GM21717 (cell line): ENCODE measurements around the gene MYO16.

Source experiments
- ATAC-seq: cut with Tn5 transposase; IDR thresholded peaks from one replicate; pipeline ENCODE4 v1.9.1; 2021; ENCODE audit warnings: mild to moderate bottlenecking, moderate library complexity; ENCODE audit not compliant: unreplicated experiment

Gene MYO16

DNA sequence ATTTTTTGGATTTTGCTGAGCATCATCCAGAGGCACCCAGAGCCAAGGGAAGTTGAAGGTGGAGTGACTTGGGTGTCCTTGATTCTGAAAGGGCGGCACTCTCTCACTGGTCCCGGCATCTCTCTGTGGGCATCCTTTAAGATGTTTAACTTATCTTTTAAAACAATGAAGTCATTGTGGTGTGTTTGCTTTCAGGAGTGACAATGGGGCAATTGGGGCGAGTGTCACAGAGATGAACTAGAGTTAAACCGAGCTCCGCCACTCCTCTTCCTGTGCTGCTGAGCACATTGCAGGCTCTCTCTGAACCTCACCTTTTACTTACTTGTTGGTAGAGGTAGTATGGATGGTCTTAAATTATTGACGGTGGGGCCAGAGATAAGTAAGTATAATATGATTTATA lies 295.7 kb downstream of the MYO16 start:
- ATAC-seq, result no peak

GRCh38 chr13:108926862-108927261 lies 297.5 kb downstream of the MYO16 start:
- ATAC-seq, result no peak

DNA sequence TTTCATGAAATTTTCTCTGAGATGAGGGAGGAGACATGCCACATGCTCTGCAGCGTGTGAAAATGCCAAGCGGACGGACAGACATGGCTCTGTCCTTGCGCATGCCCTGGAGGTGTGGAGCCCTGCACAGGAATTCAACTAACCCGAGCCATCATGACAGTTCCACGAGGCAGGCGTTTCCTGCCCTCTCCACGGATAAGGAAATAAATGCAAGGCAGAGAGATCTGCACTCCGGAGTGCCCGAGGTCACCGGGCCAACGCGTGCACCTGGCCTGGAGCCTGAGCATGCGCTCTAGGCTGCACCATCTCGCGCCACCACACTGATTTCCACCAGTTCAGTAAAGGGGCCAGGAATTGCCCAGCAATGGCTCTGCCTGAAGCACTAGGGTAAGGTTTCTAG lies 298.2 kb downstream of the MYO16 start:
- ATAC-seq, result no peak

GRCh38 chr13:108929532-108930206 lies 300.3 kb downstream of the MYO16 start:
- ATAC-seq, result no peak

- no peak for ATAC-seq
These were observed 302.8 kb downstream of the MYO16 start for GRCh38 chr13:108932196-108932595.

- ATAC-seq, result no peak
These were observed 303.6 kb downstream of the MYO16 start for GRCh38 chr13:108933061-108933460.

- ATAC-seq, result no peak
These were observed 308.7 kb downstream of the MYO16 start for GRCh38 chr13:108938155-108938554.

- ATAC-seq, result no peak
These were observed 310.7 kb downstream of the MYO16 start for GRCh38 chr13:108940121-108940520.

DNA sequence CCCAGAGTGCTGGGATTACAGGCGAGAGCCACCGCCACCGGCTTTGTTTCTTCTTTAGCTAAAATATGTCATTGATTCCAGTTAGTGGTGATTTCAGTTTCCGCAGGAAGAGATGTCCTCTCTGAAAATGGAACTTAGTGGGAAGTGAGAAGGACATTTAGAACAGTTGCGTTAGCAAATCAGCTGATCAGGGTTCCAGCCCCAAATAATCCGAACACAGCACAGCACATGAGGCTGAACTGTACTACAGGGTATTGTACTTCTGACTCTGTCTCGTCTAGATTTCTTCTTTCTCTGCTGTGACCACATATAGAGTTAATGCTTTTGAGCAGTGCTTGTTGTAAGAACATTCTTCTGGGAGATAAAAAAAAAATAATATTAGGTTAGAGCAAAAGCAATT lies 314.4 kb downstream of the MYO16 start:
- ATAC-seq, result no peak

DNA sequence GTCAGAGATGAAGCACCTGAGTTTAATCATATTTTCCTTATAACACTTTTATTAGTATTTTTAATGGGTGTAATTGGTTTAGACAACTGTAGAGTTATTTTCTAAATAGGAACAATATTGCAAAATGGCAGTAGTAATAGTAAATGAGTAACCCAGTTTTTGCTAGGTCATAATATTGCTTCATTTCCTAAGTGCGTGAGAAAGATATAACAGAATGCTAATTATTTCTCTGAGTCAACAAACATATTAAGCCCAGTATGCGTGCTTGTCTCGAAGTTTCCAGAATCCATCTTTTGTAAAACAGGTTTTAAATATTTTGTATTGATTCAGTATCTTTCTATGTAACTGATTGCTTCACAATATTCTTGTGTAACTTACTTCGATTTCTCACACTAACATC lies 315.3 kb downstream of the MYO16 start:
- ATAC-seq, result no peak

DNA sequence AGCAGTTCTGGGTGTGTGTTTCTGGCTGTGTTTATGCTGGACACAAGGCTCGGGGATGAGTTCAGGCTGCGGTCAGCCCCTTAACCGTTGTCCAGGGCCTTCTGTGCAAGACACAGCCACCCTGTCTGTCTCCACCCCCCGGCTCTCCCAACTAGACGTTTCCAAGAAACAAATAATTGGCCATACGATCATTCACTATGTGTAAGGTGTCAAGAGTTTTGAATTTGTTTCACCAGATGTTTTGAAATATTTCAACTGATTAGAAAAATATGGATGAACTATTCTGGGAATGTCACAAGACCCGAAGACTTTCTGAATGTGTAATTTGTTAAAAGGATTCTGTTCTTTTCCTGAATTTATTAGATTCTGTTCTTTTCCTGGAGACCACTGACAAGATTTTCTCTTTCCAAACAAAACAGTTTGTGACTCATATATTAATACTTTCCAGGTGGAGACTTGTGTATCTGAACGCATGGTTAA lies 318.2 kb downstream of the MYO16 start:
- no peak for ATAC-seq

DNA sequence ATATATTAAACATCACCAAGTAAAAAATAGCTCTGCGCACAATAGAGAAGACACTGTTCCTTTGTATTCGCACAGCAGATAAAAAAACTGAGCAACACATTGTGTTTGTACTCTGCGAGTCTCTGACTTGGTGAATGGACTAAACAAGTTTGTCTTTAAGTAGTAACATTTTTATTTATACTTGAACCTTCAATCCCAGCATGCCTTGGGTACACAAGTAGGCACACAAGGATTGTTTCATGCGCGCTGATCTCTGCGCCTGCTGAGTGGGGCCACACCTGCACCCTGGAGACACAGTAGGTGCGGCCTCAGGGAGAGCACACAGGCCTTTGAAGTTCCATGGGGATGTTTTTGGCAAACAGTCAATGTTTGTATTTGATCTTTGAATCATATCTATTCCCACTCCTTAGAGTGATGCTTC lies 318.9 kb downstream of the MYO16 start:
- no peak for ATAC-seq

DNA sequence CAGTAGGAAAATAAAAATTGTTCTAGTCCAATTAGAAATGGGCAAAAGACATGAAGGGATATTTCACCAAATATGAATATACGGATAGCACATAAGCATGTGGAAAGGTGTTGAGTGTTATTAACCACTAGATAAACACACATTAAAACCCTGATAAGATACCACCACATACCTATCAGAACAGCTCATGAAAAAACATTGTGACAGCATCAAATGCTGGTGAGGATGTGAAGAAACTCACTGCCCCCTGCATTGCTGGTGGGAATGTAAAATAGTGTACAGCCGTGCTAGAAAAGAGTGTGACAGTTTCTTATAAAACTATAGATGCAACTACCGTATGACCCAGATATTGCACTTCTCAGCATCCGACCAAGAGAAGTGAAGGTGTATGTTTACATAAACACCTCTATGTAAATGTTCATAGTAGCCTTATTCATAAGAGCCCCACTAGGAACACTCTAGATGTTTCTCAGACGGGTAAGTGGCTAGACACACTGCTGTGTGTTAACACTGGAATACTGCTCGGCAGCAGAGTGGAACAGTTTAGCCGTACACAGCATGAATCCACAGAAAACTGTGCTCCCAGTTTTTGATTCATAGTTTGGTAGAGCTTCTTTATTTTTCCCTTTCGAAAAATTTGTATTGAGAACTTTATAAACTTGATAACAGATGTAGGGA lies 321.1 kb downstream of the MYO16 start:
- ATAC-seq, result no peak

- ATAC-seq, result no peak
These were observed 326.3 kb downstream of the MYO16 start for GRCh38 chr13:108955741-108956140.

- ATAC-seq, result no peak
These were observed 328.1 kb downstream of the MYO16 start for GRCh38 chr13:108957369-108958012.

DNA sequence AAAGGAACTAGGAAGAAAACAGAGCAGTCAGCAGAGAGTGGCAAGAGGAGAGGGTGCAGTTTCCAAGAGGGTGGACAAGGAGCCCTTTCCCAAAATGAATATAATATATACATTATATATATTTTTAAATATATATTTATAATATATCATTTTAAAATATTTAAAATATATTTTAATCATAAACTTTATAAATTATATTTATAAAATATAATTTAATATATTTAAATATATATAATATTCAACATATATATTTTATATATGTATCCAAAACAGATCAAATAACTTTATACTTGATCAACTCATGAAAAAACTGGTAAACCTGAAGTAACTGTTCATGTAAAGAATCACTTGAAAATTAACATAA lies 328.6 kb downstream of the MYO16 start:
- no peak for ATAC-seq

DNA sequence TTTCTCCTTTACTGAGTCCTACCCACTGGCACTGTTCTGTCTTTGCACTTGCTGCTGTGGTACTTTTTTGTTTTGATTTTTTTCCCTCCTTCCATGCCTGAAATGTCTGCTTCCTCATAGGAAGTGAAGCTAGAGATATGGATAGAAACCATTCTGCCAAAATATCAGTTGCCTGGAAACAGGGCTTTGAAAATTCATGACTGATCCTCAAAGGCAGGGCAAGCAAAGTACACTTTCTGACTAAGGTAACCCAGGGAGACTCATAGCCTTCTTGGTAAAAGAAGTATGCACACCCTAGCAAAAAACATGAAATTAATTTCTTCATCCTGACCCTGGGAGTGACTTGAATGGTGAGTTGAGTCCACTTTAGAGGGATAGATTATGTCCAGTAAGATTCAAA lies 329.8 kb downstream of the MYO16 start:
- no peak for ATAC-seq

DNA sequence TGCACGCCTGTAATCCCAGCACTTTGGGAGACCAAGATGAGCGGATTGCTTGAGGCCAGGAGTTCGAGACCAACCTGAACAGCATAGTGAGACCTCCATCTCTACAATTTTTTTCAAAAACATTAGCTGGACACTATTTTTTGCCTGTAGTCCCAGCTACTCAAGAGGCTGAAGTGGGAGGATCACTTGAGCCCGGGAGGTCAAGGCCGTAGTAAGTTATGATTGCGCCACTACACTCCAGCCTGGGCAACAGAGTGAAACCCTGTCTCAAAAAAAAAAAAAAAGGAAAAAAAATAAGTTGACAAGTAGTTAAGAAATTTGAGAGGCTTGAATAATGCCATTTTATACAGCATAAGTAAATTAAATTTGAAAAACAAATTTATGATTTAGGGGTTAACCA lies 330.6 kb downstream of the MYO16 start:
- ATAC-seq, result no peak

GRCh38 chr13:108961542-108962125 lies 332.2 kb downstream of the MYO16 start:
- ATAC-seq, result peak; percentile 97

GRCh38 chr13:108962654-108963053 lies 333.2 kb downstream of the MYO16 start:
- no peak for ATAC-seq

DNA sequence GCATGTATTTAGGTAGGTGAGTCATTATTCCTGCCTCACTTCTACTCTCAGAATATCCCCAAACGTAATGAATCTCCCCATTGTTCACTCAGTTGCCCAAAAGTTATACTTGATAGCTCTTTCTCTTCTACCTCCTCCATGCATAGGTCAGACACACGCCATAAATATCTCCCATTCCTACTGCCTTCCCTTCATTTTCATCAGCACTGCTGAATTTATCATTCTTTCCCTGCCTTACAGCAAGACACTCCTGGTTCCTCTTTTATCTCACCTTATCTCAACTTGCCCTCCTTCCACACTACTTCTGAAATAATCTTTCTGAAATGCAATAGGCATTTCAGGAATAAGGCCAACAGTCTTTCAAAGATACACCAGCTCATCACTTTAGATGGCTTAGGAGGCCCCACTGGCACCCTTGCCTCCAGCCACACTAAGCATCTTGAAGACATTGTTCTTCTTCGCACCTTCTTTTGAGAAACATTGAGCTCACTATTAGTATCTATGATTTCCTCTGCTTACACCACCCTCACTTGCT lies 333.9 kb downstream of the MYO16 start:
- no peak for ATAC-seq
